NCI-H1436 treated with DMSO at 0.1 percent for 48 hours (cell line): ENCODE results near the gene CEP295NL.

ENCODE experiments used
- DNase-seq: peaks from one replicate; lab custom pipeline; 2025; lab: John Stamatoyannopoulos, UW

CEP295NL gene

DNA sequence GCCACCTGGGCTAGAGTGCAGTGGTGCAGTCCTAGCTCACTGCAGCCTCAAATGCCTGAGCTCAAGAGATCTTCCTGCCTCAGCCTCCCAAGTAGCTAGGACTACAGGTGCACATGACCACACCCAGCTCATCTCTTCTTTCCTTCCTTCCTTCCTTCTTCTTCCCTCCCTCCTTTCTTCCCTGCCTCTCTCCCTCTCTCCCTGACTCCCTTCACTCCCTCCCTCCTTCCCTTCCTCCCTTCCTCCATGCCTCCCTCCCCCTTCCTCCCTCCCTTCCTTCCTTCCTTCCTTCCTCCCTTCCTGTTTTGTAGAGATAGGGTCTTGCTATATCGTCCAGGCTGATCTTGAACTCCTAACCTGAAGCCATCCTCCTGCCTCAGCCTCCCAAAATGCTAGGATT lies 38.9 kb downstream of the CEP295NL start:
- DNase-seq = no peak

DNA sequence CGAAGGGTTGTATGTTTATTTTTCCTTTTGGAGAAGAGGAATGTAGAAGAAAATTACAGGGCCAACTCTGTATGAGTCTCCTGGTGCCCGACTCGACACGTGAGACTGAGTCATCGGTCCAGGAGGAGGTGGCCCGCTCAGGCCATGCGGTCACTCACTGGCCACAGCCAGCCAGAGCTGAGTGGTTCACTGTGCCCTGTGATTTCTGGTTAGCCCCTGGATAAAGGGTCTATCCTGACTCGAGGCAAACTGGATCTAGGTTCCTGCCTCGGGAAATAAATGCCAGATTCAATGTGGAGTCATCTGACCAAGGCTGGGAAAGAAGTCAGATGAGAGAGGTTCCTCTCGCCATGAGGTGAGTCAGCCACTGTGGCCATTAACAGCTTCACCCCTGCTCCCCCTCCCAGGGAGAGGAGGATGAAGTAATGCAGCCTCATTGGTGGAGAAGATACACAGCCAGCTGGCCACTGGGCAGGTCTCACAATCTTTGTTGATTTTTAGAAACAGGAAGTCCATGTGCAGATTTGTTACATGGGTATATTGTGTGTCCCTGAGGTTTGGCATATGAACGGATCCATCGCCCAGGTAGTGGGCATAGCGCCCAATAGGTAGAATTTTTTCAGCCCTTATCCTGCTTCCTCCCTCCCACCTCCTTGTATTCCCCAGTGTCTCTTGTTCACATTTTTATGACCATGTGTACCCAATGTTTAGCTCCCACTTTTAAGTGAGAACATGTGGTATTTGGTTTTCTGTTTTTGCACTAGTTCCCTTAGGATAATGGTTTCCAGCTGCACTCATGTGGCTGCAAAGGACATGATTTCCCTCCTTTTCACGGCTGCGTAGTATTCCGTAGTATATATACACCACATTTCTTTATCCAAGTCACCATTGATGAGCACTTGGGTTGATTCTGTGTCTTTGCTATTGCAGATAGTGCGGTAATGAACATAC lies 40.7 kb downstream of the CEP295NL start:
- no peak for DNase-seq

DNA sequence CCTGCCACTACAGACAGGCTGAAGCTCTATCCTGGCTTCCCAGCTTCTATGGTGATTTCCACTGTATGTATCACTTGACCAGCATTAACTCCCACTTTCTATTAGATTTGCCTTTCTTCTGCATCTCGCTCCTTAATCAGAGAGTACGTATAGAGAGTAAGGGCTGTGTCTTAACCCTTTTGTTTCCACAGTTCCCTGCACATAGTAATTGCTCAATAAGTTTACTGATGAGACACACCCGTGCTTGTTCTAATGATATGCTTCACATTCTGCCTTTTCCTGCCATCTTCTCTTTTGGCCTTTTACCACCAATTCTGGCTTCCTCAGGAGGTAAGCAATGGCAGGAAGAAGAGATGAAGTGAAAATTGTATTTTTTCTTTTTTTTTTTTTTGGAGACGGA lies 41.8 kb downstream of the CEP295NL start:
- DNase-seq = no peak

DNA sequence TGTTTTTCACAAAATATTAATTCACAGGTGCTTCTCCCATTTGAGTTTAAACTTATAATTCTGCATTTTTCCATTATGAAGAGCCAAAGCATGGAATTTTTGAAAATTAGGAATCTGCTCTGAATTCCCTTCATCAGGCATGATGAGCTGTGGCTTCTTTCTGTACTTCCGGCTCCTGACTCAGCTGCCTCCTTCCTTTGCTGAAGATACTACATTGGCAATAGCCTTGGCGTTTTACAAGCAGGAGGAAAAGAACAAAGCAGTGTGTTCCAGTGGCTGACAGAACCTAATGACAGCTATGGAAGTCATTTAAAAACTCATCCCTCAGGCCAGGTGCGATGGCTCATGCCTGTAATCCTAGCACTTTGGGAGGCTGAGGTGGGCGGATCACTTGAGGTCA lies 44.0 kb downstream of the CEP295NL start:
- no peak for DNase-seq

DNA sequence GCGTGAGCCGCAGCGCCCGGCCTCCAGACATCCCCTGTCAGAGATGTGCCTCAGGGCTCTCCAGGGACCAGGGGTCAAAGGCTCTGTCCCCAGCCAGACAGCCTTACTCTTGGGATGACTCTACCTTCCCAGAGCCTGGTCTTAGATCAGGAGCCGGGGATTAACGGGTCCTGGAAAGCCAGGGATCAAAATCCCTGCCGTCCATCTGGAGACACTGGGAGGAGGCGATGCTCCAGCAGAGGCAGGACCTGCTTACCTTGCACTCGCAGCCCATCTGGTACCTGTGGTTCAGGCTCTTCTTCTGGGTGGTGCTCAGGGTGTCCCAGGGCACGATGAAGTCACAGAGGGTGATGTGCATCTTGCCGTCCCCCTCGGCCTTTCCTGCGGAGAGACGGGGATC lies 45.7 kb downstream of the CEP295NL start:
- DNase-seq = no peak

DNA sequence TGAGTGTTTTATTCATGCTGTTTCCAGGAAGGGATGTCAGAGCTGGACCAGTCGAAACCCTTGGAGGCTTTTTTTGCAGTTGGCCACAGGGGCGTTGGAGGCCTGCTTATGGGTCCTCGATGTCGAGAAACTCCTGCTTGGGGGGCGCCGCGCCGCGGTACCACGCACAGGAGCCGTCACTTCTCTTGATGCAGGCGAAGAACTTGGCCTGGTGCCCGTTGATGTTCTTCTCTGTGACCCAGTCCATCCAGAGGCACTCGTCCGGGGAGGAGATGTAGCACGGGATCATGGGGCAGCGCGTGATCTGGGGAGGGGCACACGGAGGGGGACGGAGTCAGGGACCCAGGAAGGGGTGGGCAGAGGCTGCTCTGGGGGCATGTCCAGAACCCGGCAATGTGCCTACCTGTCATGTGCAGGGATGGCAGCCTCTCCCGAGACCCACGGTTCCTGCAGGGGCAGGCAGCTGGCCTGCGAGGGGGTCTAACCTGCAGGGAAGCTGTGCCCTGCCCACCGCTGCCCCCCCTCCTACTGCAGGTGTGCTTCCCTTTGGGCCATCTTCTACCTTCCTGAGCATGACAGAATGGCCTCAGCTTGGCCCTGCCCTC lies 47.3 kb downstream of the CEP295NL start:
- DNase-seq = no peak

DNA sequence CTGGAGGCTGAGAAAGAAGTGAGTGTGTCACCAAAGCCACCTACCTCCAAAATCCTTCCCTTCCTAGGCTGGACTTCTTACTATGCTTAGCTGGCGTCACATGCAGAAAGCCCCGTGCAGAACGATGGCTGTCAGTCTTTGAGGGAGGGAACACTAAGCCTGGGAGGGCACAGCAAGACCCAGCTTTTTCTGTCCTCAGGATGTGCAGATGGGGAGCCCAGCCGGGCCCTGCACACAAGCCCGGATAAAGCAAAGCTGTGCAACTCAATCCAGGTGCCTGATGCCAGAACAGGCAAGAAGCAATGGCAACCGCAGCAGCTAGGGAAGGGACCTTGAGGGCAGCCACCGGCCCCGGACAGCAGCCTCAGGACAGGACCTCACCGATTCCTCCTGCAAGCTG lies 48.5 kb downstream of the CEP295NL start:
- DNase-seq = no peak

DNA sequence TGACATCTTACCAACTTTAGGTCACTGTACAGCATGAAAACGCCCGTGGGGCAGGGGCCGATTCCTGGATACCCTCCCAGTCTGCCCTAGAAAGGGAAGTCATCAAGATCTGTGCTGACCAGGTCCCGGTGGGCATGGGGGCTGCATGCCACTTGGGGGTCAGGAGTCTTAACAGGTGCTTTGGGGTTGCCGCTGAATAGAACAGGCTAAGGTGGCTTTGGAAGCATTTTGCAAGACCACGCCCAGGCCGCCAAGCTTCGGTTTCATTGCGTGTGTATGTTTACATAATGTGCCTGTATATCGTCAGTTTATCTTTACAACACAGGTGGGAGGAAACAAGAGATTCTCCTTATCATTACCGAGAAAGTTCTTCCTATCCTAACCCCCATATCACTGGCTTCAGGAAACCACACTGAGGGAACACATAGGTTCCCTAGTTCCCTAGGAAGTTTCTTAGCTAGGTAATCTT lies 49.0 kb downstream of the CEP295NL start:
- DNase-seq = no peak

DNA sequence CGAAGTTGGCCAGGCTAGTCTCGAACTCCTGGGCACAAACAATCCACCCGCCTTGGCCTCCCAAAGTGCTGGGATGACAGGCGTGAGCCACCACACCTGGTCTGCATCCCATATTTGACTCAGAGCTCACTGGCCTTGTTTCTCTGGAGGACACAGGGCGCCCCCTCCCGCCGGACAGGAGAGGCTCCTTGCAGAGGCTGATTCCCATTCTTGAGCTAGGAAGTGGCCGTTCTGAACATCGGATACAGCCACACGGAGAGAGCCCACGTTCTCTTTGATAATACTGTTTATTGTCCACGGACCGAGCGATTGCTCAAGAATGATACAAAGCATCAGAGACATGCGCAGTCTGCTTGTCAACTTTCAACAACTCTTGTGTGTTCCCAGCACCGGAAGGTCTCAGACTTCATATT lies 50.3 kb downstream of the CEP295NL start:
- DNase-seq = no peak

DNA sequence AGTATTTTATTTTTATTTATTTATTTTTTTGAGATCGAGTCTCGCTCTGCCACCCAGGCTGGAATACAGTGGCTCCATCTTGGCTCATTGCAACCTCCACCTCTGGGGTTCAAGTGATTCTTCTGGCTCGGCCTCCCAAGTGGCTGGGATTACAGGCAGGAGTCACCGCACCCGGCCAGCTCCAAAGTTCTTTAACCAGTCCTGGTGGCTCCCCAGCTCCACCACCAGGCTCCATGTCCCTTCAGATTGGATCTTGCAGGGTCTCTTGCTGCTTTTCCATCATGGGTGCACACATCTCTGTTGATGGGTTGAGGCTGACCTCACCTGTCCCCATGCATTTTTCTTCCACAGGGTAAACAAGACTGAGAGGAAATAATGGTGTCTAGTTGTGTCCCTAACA lies 54.0 kb downstream of the CEP295NL start:
- DNase-seq = no peak

DNA sequence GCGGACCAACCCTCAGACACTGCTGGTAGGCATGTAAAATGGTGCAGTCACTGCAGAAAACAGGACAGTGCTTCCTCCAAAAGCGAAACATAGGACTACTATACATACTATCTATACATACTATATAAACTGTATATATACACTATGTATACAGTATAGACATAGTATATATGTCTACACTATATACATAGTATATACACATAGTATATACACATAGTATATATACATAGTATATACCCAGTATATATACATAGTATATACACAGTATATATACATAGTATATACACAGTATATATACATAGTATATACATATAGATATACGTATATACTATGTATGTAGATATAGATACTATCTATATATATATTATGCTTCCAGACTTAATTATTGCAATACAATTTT lies 55.9 kb downstream of the CEP295NL start:
- no peak for DNase-seq

DNA sequence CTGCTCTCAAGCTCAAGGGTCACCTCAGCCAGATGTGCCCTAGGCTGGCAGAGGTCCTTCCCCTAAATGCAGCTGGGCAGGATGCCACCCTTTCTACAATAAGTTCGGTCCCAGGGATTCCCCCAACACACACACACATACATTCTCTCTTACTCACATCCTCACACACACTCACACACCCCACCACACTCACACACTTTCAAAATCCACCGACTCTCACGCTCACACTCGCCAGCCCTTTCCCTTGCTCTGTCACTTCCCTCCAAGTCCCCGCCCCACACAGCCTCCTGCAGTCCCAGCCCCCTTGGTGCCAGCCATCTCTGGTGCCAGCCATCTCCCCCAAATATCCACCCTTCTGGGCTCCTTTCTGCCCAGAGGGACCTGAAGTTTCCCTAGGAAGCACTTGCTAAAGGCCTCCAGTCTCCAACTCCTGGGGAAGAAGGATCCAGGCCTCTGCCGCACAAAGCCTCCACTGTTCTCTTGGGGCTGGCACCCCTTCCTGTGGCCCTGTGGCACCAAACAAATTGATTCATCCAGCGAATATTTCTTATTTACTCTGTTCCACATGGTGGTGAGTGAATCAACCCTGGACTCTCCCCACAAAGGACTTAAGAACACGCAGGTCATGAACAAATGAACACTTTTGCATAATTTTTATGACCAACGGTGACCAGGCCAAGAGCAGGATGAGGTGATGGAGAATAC lies 58.5 kb downstream of the CEP295NL start:
- DNase-seq = no peak

DNA sequence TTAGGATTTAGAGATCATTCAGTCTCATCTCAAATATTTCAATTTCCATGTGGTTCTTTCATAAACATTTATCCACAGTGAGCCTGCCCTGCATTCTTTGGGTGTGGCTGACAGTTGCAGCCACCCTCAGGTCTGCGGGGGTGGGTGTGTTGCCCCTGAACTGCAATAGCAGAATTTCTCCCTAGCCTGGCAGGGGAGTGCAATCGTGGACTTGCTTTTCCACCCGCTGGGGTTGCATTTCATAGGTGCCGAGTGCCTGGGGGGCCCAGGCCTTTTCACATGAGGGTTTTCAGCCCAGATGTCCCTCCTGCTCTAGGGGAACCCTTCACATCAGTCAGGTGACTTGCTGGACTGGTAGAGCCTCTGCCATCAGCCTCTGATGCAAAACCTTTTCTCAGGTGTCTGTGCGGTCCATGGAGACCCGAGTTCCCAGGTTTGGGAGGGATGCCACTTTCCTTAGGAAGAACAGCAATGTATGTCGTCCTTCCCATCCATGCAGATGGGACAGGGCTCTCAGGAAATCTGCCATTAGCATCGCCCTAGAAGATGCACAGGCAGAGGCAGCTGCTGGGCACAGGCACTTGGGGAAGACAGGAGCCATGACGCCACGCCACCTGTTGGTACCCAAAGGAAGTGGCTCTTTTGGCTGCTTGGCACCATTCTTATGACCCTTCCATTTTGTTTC lies 60.0 kb downstream of the CEP295NL start:
- peak; percentile 30 for DNase-seq

DNA sequence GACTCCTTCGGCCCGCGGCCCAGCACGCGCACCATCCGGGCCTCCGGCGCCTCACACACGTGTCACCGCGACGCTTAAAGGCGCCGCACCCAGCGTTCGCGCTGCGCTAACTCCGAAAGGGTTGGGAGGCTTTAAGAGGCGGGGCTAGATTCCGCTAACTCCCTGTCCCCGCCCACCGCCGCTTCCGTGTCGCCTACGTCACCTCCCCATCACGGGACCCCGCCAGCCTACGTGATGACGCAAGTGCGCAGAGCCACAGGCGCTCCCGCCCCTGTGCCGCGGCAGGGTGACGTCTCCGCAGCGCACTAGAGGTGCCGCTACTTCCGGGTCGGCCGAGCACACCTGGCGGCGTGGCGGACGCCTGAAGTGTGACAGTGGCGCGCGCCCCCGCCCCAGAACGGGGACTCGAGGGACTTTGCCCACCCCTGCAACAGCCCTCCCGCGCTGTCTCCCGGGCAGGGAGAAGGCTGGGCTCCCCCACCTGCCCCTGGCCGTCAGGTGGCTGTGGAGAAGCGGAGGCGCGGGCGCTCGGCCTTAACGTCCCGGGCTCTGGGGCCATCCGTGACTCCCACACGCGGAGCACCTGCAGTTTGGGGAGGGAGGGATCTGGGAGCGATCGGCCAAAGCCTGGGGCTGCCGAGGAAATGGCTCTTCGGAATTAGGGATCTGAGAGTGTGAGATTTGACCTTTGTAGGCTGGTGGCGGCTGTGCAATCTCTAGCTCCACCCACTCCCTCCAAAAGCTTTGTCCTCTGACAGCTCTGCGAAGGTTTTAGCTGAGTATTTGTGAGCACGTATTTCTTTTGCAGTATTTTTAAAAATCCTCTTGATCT lies 62.0 kb downstream of the CEP295NL start, which contains the start of gene USP36:
Gene USP36 (minus strand): TSS at position 35 of the 832 bp plus-strand sequence. CDS start 4,451 bp downstream, outside the sequence.
- peak; percentile 99 for DNase-seq
